GM12891 (cell line): ENCODE measurements around the gene CD177.

Experiments used
- POLR2A ChIP-seq: IDR thresholded peaks from 2 replicates; pipeline ENCODE4 v1.6.1; 2011; ENCODE audit warnings: low read depth, low read length, control low read depth
- POLR2AphosphoS5 ChIP-seq: IDR thresholded peaks from 2 replicates; pipeline ENCODE4 v1.6.1; 2011; ENCODE audit warnings: low read depth, low read length, control low read depth

- TF ChIP-seq POLR2AphosphoS5 (no peak), POLR2A (no peak)
Observed at GRCh38 chr19:43409415-43409814, 55.9 kb downstream of the CD177 start.
